H9 (cell line): ENCODE results near the gene MCEMP1. TPM values are rescaled to one million over a fixed set of nuclear protein-coding genes. Genes with fewer than 3 reads are reported as not detected.

ENCODE experiments used
- DNase-seq: peaks from one replicate; pipeline ENCODE4 v3.0.0-alpha.2; 2017
- H2AFZ ChIP-seq: one replicate; pipeline ENCODE4 v1.6.1; 2013; ENCODE audit warnings: mild to moderate bottlenecking, low read length, control low read depth, moderate library complexity
- H2AK5ac ChIP-seq: 2 replicates; pipeline ENCODE4 v1.6.1; 2013; ENCODE audit warnings: low read length, control low read depth, mixed read lengths; ENCODE audit not compliant: insufficient read length
- H2BK120ac ChIP-seq: one replicate; pipeline ENCODE4 v1.6.1; 2013; ENCODE audit warnings: low read depth, mild to moderate bottlenecking, low read length, control low read depth, inconsistent platforms; ENCODE audit not compliant: poor library complexity, severe bottlenecking
- H2BK12ac ChIP-seq: 2 replicates; pipeline ENCODE4 v1.6.1; 2013; ENCODE audit warnings: low read length, control low read depth, mixed read lengths, low read depth; ENCODE audit not compliant: insufficient read length
- H2BK15ac ChIP-seq: 2 replicates; pipeline ENCODE4 v1.6.1; 2013; ENCODE audit warnings: low read depth, low read length, control low read depth
- H2BK20ac ChIP-seq: one replicate; pipeline ENCODE4 v1.6.1; 2013; ENCODE audit warnings: low read depth, mild to moderate bottlenecking, low read length, control low read depth, inconsistent platforms; ENCODE audit not compliant: poor library complexity, severe bottlenecking
- H2BK5ac ChIP-seq: 2 replicates; pipeline ENCODE4 v1.6.1; 2013; ENCODE audit warnings: low read length, control low read depth, mixed read lengths; ENCODE audit not compliant: insufficient read length
- H3K14ac ChIP-seq: 2 replicates; pipeline ENCODE4 v1.6.1; 2013; ENCODE audit warnings: low read length, control low read depth; ENCODE audit not compliant: insufficient read depth
- H3K18ac ChIP-seq: 2 replicates; pipeline ENCODE4 v1.6.1; 2013; ENCODE audit warnings: low read depth, mild to moderate bottlenecking, mixed read lengths, low read length, control low read depth; ENCODE audit not compliant: insufficient read length
- H3K23ac ChIP-seq: 2 replicates; pipeline ENCODE4 v1.6.1; 2013; ENCODE audit warnings: low read length, control low read depth, mixed read lengths, low read depth; ENCODE audit not compliant: insufficient read length
- H3K23me2 ChIP-seq: 2 replicates; pipeline ENCODE4 v1.6.1; 2013; ENCODE audit warnings: low read depth, mild to moderate bottlenecking, mixed read lengths, low read length, control low read depth; ENCODE audit not compliant: insufficient read length, poor library complexity, severe bottlenecking
- H3K27ac ChIP-seq: 2 replicates; pipeline ENCODE4 v1.5.1; 2013; ENCODE audit warnings: low read length, control low read depth, mixed read lengths, low read depth; ENCODE audit not compliant: insufficient read length
- H3K27me3 ChIP-seq: 2 replicates; pipeline ENCODE4 v1.6.1; 2013; ENCODE audit warnings: low read length, control low read depth, inconsistent platforms; ENCODE audit not compliant: insufficient read depth
- H3K4ac ChIP-seq: 2 replicates; pipeline ENCODE4 v1.6.1; 2013; ENCODE audit warnings: low read depth, mild to moderate bottlenecking, control low read depth, inconsistent platforms, low read length, moderate library complexity
- H3K4me1 ChIP-seq: 2 replicates; pipeline ENCODE4 v1.6.1; 2013; ENCODE audit warnings: low read length, control low read depth, inconsistent platforms; ENCODE audit not compliant: insufficient read depth
- H3K4me2 ChIP-seq: 2 replicates; pipeline ENCODE4 v1.6.1; 2013; ENCODE audit warnings: low read length, control low read depth, mixed read lengths; ENCODE audit not compliant: insufficient read length, insufficient read depth
- H3K56ac ChIP-seq: 2 replicates; pipeline ENCODE4 v1.6.1; 2013; ENCODE audit warnings: low read depth, mild to moderate bottlenecking, mixed read lengths, low read length, control low read depth; ENCODE audit not compliant: insufficient read length
- H3K79me1 ChIP-seq: 2 replicates; pipeline ENCODE4 v1.6.1; 2013; ENCODE audit warnings: low read depth, mild to moderate bottlenecking, moderate library complexity, low read length, control low read depth, inconsistent platforms; ENCODE audit not compliant: insufficient read depth, poor library complexity, severe bottlenecking
- H3K79me2 ChIP-seq: 2 replicates; pipeline ENCODE4 v1.6.1; 2013; ENCODE audit warnings: low read length, control low read depth, inconsistent platforms; ENCODE audit not compliant: insufficient read depth
- H3K9ac ChIP-seq: 2 replicates; pipeline ENCODE4 v1.6.1; 2013; ENCODE audit warnings: low read length, control low read depth, mixed read lengths; ENCODE audit not compliant: insufficient read length; ENCODE audit errors: extremely low read depth
- H3K9me3 ChIP-seq: one replicate; pipeline ENCODE4 v1.6.1; 2013; ENCODE audit warnings: low read depth, low read length, inconsistent platforms; ENCODE audit not compliant: control insufficient read depth
- H3T11ph ChIP-seq: one replicate; pipeline ENCODE4 v1.6.1; 2013; ENCODE audit warnings: mild to moderate bottlenecking, low read length, control low read depth, inconsistent platforms
- H4K20me1 ChIP-seq: one replicate; pipeline ENCODE4 v1.6.1; 2013; ENCODE audit not compliant: control insufficient read depth, insufficient read length, insufficient read depth
- H4K5ac ChIP-seq: 2 replicates; pipeline ENCODE4 v1.6.1; 2013; ENCODE audit warnings: low read depth, mild to moderate bottlenecking, mixed read lengths, low read length, control low read depth; ENCODE audit not compliant: insufficient read length
- H4K8ac ChIP-seq: replicated peaks from 2 replicates; pipeline ENCODE4 v1.6.1; 2013; ENCODE audit warnings: low read length, control low read depth, mixed read lengths, low read depth; ENCODE audit not compliant: insufficient read length
- H4K91ac ChIP-seq: 2 replicates; pipeline ENCODE4 v1.6.1; 2013; ENCODE audit warnings: low read depth, mild to moderate bottlenecking, moderate library complexity, mixed read lengths, low read length, control low read depth; ENCODE audit not compliant: insufficient read length
- H3K27ac Mint-ChIP-seq, 3 experiments: 2 replicates in 2 of 3; 3 replicates in 1 of 3; pipeline ENCODE4 v1.8.0; 2020 to 2021; ENCODE audit warnings: mixed read lengths in 3 of 3, mild to moderate bottlenecking in 1 of 3, moderate library complexity in 1 of 3
- H3K27me3 Mint-ChIP-seq: 2 replicates; pipeline ENCODE4 v1.8.0; 2021; ENCODE audit warnings: low read depth, mild to moderate bottlenecking, moderate library complexity, mixed read lengths
- H3K36me3 Mint-ChIP-seq, 3 experiments: 2 replicates in 2 of 3; 3 replicates in 1 of 3; pipeline ENCODE4 v1.8.0; 2020 to 2021; ENCODE audit warnings: low read depth in 3 of 3, mixed read lengths in 3 of 3; ENCODE audit not compliant: insufficient read depth in 1 of 3
- H3K4me1 Mint-ChIP-seq, 2 experiments: 2 replicates each; pipeline ENCODE4 v1.8.0; 2020; ENCODE audit warnings: mixed read lengths in 2 of 2
- H3K4me3 Mint-ChIP-seq, 2 experiments: 2 replicates in 1 of 2; 3 replicates in 1 of 2; pipeline ENCODE4 v1.8.0; 2020 to 2021; ENCODE audit warnings: mild to moderate bottlenecking in 2 of 2, mixed read lengths in 2 of 2, moderate library complexity in 1 of 2
- H3K9me3 Mint-ChIP-seq, 2 experiments: 2 replicates in 1 of 2; 3 replicates in 1 of 2; pipeline ENCODE4 v1.8.0; 2020; ENCODE audit warnings: mild to moderate bottlenecking in 2 of 2, mixed read lengths in 2 of 2, moderate library complexity in 1 of 2
- CTCF ChIP-seq: fragments of 200-600 bp; sonication (generic); conservative IDR thresholded peaks from 3 replicates; pipeline ENCODE4 v1.8.0; 2021; ENCODE audit warnings: antibody characterized with exemption, mild to moderate bottlenecking
- WGBS: extraction: QIAGEN DNeasy Blood & Tissue Kit; methylation state at CpG from one replicate; pipeline ENCODE4 v1.1.7; 2013; ENCODE audit warnings: missing lambda C conversion rate, low lambda C conversion rate, mixed read lengths; ENCODE audit not compliant: insufficient read length; ENCODE audit errors: extremely low coverage; 5-methylcytosine and 5-hydroxymethylcytosine counted together
- total RNA-seq: library from RNA; stranded (reverse); gene quantifications from 2 replicates; pipeline ENCODE4 v1.2.1, GENCODE V29; 2021

The MCEMP1 gene
- total RNA-seq, 1 experiment from 2014 or later: not detected

- Histone ChIP-seq H3K27ac (no peak overlapping the region), H2BK5ac (no peak overlapping the region), H3K14ac (no peak overlapping the region), H4K8ac (no peak overlapping the region), H2BK20ac (no peak overlapping the region), H3K56ac (no peak overlapping the region), H3K18ac (no peak overlapping the region), H4K5ac (no peak overlapping the region), H3K4ac (no peak overlapping the region), H4K20me1 (no peaks in the 10 kb centered on the region), H2BK12ac (no peak overlapping the region), H3K79me1 (no peaks in the 10 kb centered on the region), H2BK120ac (no peak overlapping the region), H3K4me2 (no peak overlapping the region), H3K9ac (no peak overlapping the region), H2BK15ac (no peak overlapping the region), H3K23me2 (no peaks in the 10 kb centered on the region), H3T11ph (no peak overlapping the region), H3K23ac (no peak overlapping the region), H3K4me1 (no peaks in the 10 kb centered on the region), H3K9me3 (no peaks in the 10 kb centered on the region), H3K27me3 (no peaks in the 10 kb centered on the region), H2AK5ac (no peak overlapping the region), H2AFZ (no peak overlapping the region), H4K91ac (no peak overlapping the region), H3K79me2 (no peaks in the 10 kb centered on the region)
- peaks cover 3% of the 10 kb centered on the region; the same call in 1 of the 2 replicates for H3K27me3 Mint-ChIP-seq
- peaks cover 0 to 8% of the 10 kb centered on the region in 2 experiments; a peak in 2 of 4 replicates for H3K4me1 Mint-ChIP-seq
- no peak for TF ChIP-seq CTCF
- no peaks in the 10 kb centered on the region; a peak in 1 of 5 replicates for H3K9me3 Mint-ChIP-seq
- H3K36me3 Mint-ChIP-seq: peaks cover 9 to 25% (median 17%) of the 10 kb centered on the region in 3 experiments
- no peak overlapping the region for H3K4me3 Mint-ChIP-seq
- WGBS: no CpG with 5 or more reads among the region's 20 CpGs
- DNase-seq: no peak
- H3K27ac Mint-ChIP-seq: no peak overlapping the region
Observed at GRCh38 chr19:7644550-7644877, 32.4 kb upstream of the MCEMP1 start.
